ENCODE data around the gene FCHSD2. TPM values are rescaled to one million over a fixed set of nuclear protein-coding genes. Genes with fewer than 3 reads are reported as not detected.

FCHSD2 gene
- total RNA-seq, 6 donors from 2014 or later: 22.5 to 55.6 (median 42.7) TPM

DNA sequence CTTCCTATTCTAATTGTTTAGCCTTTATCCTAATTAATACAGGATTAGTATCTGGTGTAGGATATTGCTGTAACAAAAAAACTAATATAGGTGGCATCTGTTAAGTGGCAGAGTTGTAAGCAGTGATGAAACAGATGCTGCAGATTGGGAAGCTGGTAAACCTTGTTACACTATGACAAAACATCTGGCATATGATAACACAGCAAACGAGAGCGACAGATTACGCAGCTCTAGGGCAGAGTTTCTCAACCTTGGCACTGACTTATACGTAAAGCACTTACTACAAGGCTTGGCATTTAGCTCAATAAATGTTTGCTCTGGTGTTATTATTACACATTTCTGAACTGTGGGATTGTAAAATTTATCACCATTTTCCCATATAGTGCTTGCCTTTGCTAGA, 190.9 kb downstream of the FCHSD2 start:
- Histone ChIP-seq H3K4me1 (peaks cover 12 to 24% (median 15%) of the 10 kb centered on the region in 4 donors), H3K4me3 (no peak overlapping the region), H3K9me3 (no peaks in the 10 kb centered on the region), H3K27me3 (no peaks in the 10 kb centered on the region), H3K27ac (peak overlapping the region in 2 of 4 donors; percentile 49 to 72), H3K36me3 (no peaks in the 10 kb centered on the region)
- TF ChIP-seq POLR2A (IDR thresholded peaks at IDR 0.05) (no peak), CTCF (IDR thresholded peaks at IDR 0.05) (no peak), POLR2AphosphoS5 (IDR thresholded peaks at IDR 0.05) (peak in 1 of 2 donors; percentile 20)
- peak; percentile 49 to 55 for ATAC-seq (ENCODE audit: low FRiP score in 2 of 2)
- 44 to 51% methylated on average over 4 of the region's 4 CpGs for WGBS, 2 donors
- peak in 1 of 2 donors; percentile 72 for DNase-seq

GRCh38 chr11:72950685-72951084, 191.4 kb downstream of the FCHSD2 start:
- no peak for TF ChIP-seq POLR2A (IDR thresholded peaks at IDR 0.05)
- TF ChIP-seq EP300 (IDR thresholded peaks at IDR 0.05): no peak
- no peak for TF ChIP-seq POLR2AphosphoS5 (IDR thresholded peaks at IDR 0.05)
- no peak for TF ChIP-seq CTCF (IDR thresholded peaks at IDR 0.05)

DNA sequence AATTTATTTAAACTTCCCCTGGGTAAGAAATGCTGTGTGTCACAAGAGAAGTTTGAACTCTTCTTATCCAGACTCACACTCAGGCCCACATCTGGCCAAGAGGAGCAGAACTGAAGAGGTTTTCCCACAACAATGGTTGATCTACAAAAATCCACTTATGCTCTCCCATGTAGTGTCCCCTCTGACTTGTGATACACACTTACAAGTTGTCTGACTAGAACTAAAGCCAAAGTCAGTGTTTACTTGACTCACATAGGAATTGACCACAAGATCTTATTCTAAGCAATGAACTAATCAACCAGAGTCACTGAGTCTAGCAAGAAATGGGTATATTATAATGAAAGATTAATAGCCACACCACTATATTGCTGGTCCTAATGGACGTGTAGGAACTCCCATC, 194.9 kb downstream of the FCHSD2 start:
- Histone ChIP-seq H3K27ac (no peak overlapping the region), H3K4me3 (no peak overlapping the region), H3K9me3 (no peaks in the 10 kb centered on the region), H3K36me3 (no peaks in the 10 kb centered on the region), H3K4me1 (peaks cover 0 to 12% (median 4%) of the 10 kb centered on the region in 4 donors), H3K27me3 (no peaks in the 10 kb centered on the region)
- 96 to 100% methylated on average over 1 of the region's 1 CpG for WGBS, 2 donors
- ATAC-seq (ENCODE audit: low FRiP score in 2 of 2) (no peak), DNase-seq (no peak)
- TF ChIP-seq POLR2A (IDR thresholded peaks at IDR 0.05): no peak
- TF ChIP-seq EP300 (IDR thresholded peaks at IDR 0.05): no peak
- TF ChIP-seq POLR2AphosphoS5 (IDR thresholded peaks at IDR 0.05): no peak
- TF ChIP-seq CTCF (IDR thresholded peaks at IDR 0.05): no peak

More at GRCh38 chr11:72950685-72951084, 191.4 kb downstream of the FCHSD2 start:
- Histone ChIP-seq H3K9me3 (no peaks in the 10 kb centered on the region), H3K27ac (peak overlapping the region in 2 of 4 donors; percentile 1 to 72), H3K27me3 (no peaks in the 10 kb centered on the region), H3K4me3 (no peak overlapping the region), H3K36me3 (no peaks in the 10 kb centered on the region), H3K4me1 (peaks cover 9 to 22% (median 12%) of the 10 kb centered on the region in 4 donors)
- WGBS, 2 donors: 93 to 98% methylated on average over 3 of the region's 3 CpGs
- DNase-seq: no peak
- ATAC-seq (ENCODE audit: low FRiP score in 2 of 2): no peak

DNA sequence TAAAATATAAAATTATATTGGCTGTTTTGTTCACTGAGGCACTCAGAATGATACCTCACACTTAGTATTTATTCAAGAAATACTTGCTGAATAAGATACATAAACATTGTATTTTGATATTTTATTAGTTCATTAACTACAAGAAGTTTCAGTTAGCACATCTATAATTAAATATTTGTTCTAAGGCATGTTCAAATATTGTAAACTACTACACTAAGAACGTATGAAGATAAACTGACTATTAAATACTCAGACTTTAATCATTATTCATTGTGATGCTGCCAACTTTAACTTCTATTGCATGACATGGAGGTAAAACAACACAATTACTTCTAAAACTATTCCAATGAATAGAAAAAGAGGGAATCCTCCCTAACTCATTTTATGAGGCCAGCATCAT, 198.5 kb downstream of the FCHSD2 start:
- no peak overlapping the region for H3K27ac ChIP-seq
- DNase-seq: no peak
- H3K9me3 ChIP-seq: no peaks in the 10 kb centered on the region
- TF ChIP-seq POLR2A (IDR thresholded peaks at IDR 0.05) (no peak), EP300 (IDR thresholded peaks at IDR 0.05) (no peak), POLR2AphosphoS5 (IDR thresholded peaks at IDR 0.05) (no peak), CTCF (IDR thresholded peaks at IDR 0.05) (no peak)
- WGBS, 2 donors: 30% methylated on average over 1 of the region's 1 CpG
- H3K4me1 ChIP-seq: peaks cover 0 to 4% (median 0%) of the 10 kb centered on the region in 4 donors
- H3K4me3 ChIP-seq: no peak overlapping the region
- no peaks in the 10 kb centered on the region for H3K36me3 ChIP-seq
- no peaks in the 10 kb centered on the region for H3K27me3 ChIP-seq
- ATAC-seq (ENCODE audit: low FRiP score in 2 of 2): no peak

GRCh38 chr11:72940417-72940816, 201.7 kb downstream of the FCHSD2 start:
- WGBS, 2 donors: 94 to 97% methylated on average over 9 of the region's 9 CpGs
- no peak for ATAC-seq (ENCODE audit: low FRiP score in 2 of 2)

More at GRCh38 chr11:72940417-72940816, 201.7 kb downstream of the FCHSD2 start:
- H3K27me3 ChIP-seq: no peaks in the 10 kb centered on the region
- H3K9me3 ChIP-seq: no peaks in the 10 kb centered on the region
- TF ChIP-seq CTCF (IDR thresholded peaks at IDR 0.05) (no peak), EP300 (IDR thresholded peaks at IDR 0.05) (no peak), POLR2A (IDR thresholded peaks at IDR 0.05) (no peak), POLR2AphosphoS5 (IDR thresholded peaks at IDR 0.05) (no peak)
- peak in 1 of 2 donors; percentile 52 for DNase-seq
- H3K27ac ChIP-seq: no peak overlapping the region
- no peaks in the 10 kb centered on the region for H3K36me3 ChIP-seq
- H3K4me3 ChIP-seq: no peak overlapping the region
- peaks cover 0 to 15% (median 9%) of the 10 kb centered on the region in 4 donors for H3K4me1 ChIP-seq

All from upper lobe of left lung (tissue), 6 donors.